ENCODE measurements around the gene CAMTA1. TPM values are rescaled to one million over a fixed set of nuclear protein-coding genes. Genes with fewer than 3 reads are reported as not detected.

The CAMTA1 gene
- total RNA-seq, 1 experiment from 2014 or later = 69.5 TPM

DNA sequence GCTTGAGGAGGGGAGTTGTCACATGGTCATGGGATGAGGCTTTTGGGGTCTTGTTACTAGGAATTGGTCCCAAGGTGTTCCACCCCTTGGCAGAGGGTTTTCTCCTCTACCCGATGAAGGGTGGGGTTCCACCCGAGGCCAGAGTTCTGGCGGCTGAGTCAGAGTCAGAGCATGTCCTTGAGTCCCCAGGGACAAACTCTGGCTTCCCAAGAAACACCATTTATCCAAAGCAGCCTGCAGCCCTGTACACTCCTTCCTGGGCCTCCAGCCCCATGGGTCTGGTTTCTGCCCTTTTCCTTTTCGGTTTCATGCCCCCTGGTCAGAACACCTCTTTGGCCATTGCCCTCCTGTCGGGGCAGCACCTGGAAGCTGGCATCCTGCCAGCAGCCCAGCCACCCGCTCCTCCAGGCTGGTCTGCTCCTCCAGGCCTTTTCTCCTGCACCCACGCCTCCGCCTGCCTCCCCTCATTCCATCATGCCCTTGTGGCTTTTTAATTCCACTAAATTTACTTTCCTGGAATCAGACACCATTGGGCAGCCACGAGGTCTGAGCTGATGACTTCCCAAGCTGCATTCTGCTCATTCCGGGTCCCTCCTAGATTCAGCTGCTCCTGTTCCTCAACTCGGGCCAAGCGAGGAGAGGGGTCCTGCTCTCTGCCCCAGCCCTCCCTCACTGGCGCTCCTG lies 684.1 kb downstream of the CAMTA1 start:
- H3K9ac ChIP-seq (ENCODE audit: low read length) = no peak overlapping the region
- H3K4me1 ChIP-seq (ENCODE audit: control insufficient read depth in 1 of 2, insufficient read depth in 2 of 2, low read length in 2 of 2) = peaks cover 23 to 38% of the 10 kb centered on the region in 2 experiments
- CTCF ChIA-PET = no interaction called here
- intact Hi-C loops (cut with micrococcal nuclease) = no loop called here
- TF ChIP-seq POLR2A (IDR thresholded peaks at IDR 0.05; ENCODE audit: borderline replicate concordance, extremely low read depth, insufficient read depth, insufficient read length) (no peak), CEBPB (IDR thresholded peaks at IDR 0.05; ENCODE audit: low read depth) (no peak), SP1 (IDR thresholded peaks at IDR 0.05; ENCODE audit: low read depth) (no peak), SRF (IDR thresholded peaks at IDR 0.05; ENCODE audit: low read depth) (no peak), YY1 (IDR thresholded peaks at IDR 0.05; ENCODE audit: extremely low read depth, insufficient replicate concordance, low read depth, low read length) (no peak), TCF7L2 (IDR thresholded peaks at IDR 0.05; ENCODE audit: borderline replicate concordance, extremely low read depth, insufficient read depth, insufficient read length) (no peak), RAD21 (IDR thresholded peaks at IDR 0.05; ENCODE audit: low read depth) (no peak), ZFX (IDR thresholded peaks at IDR 0.05) (no peak), ZNF274 (IDR thresholded peaks at IDR 0.05; ENCODE audit: low read depth, low read length) (no peak)
- TF ChIP-seq, protein P1, sequence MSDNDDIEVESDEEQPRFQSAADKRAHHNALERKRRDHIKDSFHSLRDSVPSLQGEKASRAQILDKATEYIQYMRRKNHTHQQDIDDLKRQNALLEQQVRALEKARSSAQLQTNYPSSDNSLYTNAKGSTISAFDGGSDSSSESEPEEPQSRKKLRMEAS (IDR thresholded peaks at IDR 0.05) = no peak
- TF ChIP-seq, protein P2, sequence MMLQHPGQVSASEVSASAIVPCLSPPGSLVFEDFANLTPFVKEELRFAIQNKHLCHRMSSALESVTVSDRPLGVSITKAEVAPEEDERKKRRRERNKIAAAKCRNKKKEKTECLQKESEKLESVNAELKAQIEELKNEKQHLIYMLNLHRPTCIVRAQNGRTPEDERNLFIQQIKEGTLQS (IDR thresholded peaks at IDR 0.05) = no peak
- TF ChIP-seq, protein P3, sequence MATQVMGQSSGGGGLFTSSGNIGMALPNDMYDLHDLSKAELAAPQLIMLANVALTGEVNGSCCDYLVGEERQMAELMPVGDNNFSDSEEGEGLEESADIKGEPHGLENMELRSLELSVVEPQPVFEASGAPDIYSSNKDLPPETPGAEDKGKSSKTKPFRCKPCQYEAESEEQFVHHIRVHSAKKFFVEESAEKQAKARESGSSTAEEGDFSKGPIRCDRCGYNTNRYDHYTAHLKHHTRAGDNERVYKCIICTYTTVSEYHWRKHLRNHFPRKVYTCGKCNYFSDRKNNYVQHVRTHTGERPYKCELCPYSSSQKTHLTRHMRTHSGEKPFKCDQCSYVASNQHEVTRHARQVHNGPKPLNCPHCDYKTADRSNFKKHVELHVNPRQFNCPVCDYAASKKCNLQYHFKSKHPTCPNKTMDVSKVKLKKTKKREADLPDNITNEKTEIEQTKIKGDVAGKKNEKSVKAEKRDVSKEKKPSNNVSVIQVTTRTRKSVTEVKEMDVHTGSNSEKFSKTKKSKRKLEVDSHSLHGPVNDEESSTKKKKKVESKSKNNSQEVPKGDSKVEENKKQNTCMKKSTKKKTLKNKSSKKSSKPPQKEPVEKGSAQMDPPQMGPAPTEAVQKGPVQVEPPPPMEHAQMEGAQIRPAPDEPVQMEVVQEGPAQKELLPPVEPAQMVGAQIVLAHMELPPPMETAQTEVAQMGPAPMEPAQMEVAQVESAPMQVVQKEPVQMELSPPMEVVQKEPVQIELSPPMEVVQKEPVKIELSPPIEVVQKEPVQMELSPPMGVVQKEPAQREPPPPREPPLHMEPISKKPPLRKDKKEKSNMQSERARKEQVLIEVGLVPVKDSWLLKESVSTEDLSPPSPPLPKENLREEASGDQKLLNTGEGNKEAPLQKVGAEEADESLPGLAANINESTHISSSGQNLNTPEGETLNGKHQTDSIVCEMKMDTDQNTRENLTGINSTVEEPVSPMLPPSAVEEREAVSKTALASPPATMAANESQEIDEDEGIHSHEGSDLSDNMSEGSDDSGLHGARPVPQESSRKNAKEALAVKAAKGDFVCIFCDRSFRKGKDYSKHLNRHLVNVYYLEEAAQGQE (IDR thresholded peaks at IDR 0.05; ENCODE audit: low read depth) = no peak
- H3K27me3 ChIP-seq (ENCODE audit: insufficient read depth, low read length) = no peaks in the 10 kb centered on the region
- DNase-seq (ENCODE audit: low read depth, low spot score) (no peak), ATAC-seq (no peak)
- H3K9me2 ChIP-seq (ENCODE audit: insufficient read depth) = no peaks in the 10 kb centered on the region
- H3K9me3 ChIP-seq (ENCODE audit: control insufficient read depth in 1 of 2, insufficient read depth in 1 of 2, low read depth in 1 of 2, low read length in 2 of 2) = no peaks in the 10 kb centered on the region
- no TSS peak for BruUV-seq (replicated peaks)
- no peaks in the 10 kb centered on the region for H3K79me2 ChIP-seq (ENCODE audit: insufficient read depth, low read length)
- peak overlapping the region; percentile 66 for H3K4me2 ChIP-seq (ENCODE audit: low read length)
- no peaks in the 10 kb centered on the region for H3K36me3 ChIP-seq (ENCODE audit: control insufficient read depth in 1 of 2, insufficient read depth in 2 of 2, low read length in 2 of 2)
- H3K27ac ChIP-seq (ENCODE audit: low read depth, low read length) = no peak overlapping the region
- POLR2A ChIA-PET = no interaction called here
- H3K4me3 ChIP-seq (replicated peaks in 1 of 2; ENCODE audit: low read depth in 1 of 2, low read length in 2 of 2) = no peak overlapping the region
- H4K20me1 ChIP-seq (ENCODE audit: insufficient read depth) = no peaks in the 10 kb centered on the region
- no peak overlapping the region for H2AFZ ChIP-seq (ENCODE audit: low read depth, low read length, poor library complexity, severe bottlenecking)
- RAD21 ChIA-PET (ENCODE audit: low non-redundant PET in 1 of 2, low total read pairs in 2 of 2, uncharacterized antibody in 2 of 2, unreplicated experiment in 2 of 2) = no interaction called here

Measured in HCT116 (cell line).